ENCODE measurements around the gene HEATR9.

The HEATR9 gene, protein sequence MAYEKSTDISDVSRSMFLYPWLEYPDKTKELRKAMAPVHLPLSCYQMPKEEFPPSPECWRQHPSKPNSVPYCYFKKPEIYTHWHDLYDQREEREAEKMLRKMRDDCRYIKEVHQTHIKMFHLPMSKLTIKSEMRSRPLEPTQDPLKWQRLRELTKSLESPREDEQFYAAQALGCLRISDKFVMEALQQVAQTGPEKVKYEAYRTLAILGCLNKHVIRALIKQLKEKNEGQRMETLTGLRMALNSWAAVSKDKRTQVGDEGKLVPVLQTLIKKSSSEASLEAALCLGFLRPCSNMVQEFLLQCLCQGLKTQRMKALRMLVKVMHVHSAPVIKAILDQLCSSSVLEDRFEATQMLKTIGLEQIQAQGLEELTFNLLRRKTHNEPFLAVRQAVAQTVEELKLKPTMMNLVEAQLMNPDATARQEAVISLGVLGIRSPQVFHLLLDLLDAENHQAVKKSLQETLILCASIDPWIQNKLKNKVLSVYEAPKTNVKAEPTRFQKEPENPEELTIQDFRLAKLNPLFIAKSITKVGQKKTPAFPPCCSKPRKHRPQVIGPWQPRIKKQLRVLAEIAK

DNA sequence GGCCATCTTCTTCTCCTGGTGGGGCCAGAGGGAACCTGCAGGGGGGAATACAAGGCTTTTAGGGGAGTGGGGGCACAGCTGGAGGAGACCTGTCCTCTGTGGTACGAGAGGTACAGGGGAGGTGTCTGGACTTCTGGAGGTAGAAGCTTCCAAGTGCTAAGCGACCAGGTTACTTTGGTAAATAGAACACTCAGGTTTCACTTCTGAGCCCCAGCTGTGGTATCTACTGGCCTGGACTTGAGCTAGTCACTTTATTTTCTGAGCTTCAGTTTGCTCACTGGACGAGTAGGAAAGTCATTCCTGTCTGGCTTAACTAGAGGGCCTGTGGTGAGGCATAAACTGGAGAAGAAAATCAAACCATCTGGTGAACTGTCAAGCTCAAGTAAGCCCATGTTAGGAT, at the start of gene HEATR9:
HEATR9 (minus strand) TSS at position 155 of the 400 bp plus-strand sequence; CDS start at position 6, 149 bp downstream.
- in situ Hi-C loops (cut with MboI; ENCODE audit: low pct_unique_long_range_greater_than_20kb, low sequenced_read_pairs) = no loop called here
- DNase-seq = no peak

DNA sequence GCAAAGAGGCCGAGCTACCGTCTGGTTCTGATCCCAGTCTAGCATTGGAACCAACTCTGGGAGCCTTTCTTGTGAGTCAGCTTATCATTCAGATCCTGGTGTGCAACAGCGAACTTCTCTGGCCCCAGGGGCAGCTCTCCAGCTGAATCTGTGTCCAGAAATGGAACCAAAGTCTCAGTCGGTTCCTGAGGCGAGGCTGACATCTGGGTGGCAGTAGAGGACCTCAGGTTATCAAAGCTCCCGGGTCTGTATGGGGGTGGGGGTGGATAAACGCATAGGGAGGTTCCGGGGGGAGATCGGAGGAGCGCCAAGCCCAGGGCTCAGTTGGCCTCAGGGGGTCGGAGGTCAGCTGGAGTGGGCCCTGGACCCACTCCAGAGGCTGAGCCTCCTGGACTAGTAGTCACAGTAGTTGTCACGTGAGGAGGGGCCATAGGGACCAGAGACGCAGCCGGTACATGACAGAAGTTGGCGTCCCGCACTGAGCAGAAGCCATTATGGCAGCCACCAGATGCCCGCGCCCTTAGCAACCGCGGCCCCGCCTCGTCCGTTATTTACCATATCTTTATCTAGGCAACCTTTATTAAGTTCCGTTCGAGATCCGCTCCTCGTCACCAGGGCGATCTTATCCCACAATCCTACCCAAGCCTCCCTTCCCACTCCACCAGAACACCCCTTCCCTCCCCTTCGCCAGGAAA, 49.0 kb upstream of the HEATR9 start:
- no peak for DNase-seq
- in situ Hi-C loops (cut with MboI; ENCODE audit: low pct_unique_long_range_greater_than_20kb, low sequenced_read_pairs) = no loop called here

GRCh38 chr17:35915153-35915964, 46.7 kb upstream of the HEATR9 start:
- peak; percentile 25 for DNase-seq

GRCh38 chr17:35914354-35914753, 45.7 kb upstream of the HEATR9 start:
- in situ Hi-C loops (cut with MboI; ENCODE audit: low pct_unique_long_range_greater_than_20kb, low sequenced_read_pairs) = no loop called here
- no peak for DNase-seq

More at GRCh38 chr17:35915153-35915964, 46.7 kb upstream of the HEATR9 start:
- in situ Hi-C loops (cut with MboI; ENCODE audit: low pct_unique_long_range_greater_than_20kb, low sequenced_read_pairs) = no loop called here

DNA sequence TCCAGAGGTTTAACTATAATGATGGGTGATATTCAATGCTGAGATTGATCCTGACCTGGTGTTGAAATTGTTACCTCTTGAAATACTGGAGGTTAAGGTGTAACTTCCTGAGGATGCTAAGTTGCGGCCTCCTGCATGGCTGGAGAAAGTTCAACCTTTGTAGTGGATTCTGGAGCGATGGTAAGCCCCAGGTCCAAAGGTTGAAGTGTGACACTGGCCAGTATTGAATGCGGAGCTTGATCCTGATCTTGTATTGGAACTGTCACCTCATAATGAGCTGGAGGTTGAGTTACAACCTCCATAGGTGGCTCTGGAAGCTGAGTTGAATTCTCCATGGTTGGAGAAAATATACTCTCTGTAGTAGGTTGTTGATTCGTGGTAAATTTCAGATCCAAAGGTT, 44.9 kb upstream of the HEATR9 start:
- DNase-seq = no peak

GRCh38 chr17:35912942-35913341, 44.3 kb upstream of the HEATR9 start:
- DNase-seq = no peak
- in situ Hi-C loops (cut with MboI; ENCODE audit: low pct_unique_long_range_greater_than_20kb, low sequenced_read_pairs) = no loop called here

More for the DNA sequence above, 44.9 kb upstream of the HEATR9 start:
- in situ Hi-C loops (cut with MboI; ENCODE audit: low pct_unique_long_range_greater_than_20kb, low sequenced_read_pairs) = no loop called here

DNA sequence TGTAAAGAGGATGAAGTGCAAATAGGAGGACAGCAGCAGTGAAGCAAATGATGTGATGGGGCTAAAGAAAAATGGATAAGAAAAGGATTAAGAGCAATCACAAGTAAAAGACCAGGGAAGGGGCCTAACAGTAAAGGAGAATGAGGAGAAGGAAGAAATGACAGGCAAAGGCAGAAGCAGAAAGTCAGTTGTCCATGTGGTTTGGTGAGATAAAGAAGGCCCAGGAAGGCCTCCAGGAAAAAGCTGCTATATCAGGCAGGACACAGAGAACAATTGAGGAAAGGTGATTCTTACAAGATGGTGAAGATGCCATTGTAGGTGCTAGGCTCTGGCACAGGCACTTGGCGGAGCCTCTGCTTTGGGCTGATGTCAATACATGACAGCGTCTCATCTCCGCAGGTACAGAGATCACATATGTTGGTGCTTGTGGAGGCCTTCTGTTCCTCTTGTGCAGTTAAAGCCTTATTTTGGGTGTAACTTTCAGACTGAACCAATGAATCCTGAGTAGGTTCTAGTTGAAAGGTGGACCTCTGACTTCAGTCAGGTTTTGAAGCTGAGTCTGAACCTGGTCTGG, 43.7 kb upstream of the HEATR9 start:
- in situ Hi-C loops (cut with MboI; ENCODE audit: low pct_unique_long_range_greater_than_20kb, low sequenced_read_pairs) = no loop called here
- DNase-seq = no peak

GRCh38 chr17:35909408-35909807, 40.7 kb upstream of the HEATR9 start:
- in situ Hi-C loops (cut with MboI; ENCODE audit: low pct_unique_long_range_greater_than_20kb, low sequenced_read_pairs) = no loop called here
- no peak for DNase-seq

DNA sequence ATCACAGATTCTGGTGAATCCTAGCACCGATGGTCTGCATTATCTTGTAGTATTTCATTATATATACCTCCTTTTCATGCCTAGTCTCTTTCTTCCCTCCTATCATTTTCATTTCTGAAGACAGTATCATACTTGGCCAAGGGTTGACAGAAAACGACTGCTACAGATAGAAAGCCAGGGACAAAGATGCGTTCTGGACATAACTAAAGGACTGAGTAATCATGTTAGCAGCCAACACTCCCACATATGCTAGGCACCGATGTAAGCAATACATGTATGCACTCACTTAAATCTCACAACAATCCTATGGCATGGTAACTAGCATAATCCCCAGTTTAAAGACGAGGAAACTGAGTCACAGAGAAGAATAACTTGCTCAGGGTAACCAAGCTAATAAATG, 39.0 kb upstream of the HEATR9 start:
- DNase-seq = no peak
- in situ Hi-C loops (cut with MboI; ENCODE audit: low pct_unique_long_range_greater_than_20kb, low sequenced_read_pairs) = no loop called here

- in situ Hi-C loops (cut with MboI; ENCODE audit: low pct_unique_long_range_greater_than_20kb, low sequenced_read_pairs) = no loop called here
- no peak for DNase-seq
Measured at GRCh38 chr17:35906926-35907637, 38.4 kb upstream of the HEATR9 start.

- DNase-seq = no peak
- in situ Hi-C loops (cut with MboI; ENCODE audit: low pct_unique_long_range_greater_than_20kb, low sequenced_read_pairs) = no loop called here
Measured at GRCh38 chr17:35906191-35906925, 37.7 kb upstream of the HEATR9 start.

DNA sequence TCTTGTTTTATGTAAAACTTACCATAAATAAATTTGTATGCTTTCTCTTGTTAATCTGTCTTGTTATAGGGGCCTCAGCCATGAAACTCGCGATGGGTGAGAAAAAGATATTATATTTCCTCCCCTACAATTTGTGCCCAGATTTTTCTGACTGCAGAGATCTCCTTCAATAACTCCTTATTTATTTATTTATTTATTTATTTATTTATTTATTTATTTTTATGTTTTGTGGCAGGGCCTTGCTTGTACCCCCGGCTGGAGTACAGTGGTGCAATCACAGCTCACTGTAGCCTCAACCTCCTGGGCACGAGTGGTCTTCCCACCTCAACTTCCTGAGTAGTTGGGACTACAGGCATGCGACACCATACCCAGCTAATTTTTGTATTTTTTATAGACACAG, 34.8 kb upstream of the HEATR9 start:
- in situ Hi-C loops (cut with MboI; ENCODE audit: low pct_unique_long_range_greater_than_20kb, low sequenced_read_pairs) = no loop called here

GRCh38 chr17:35901631-35902175, 33.0 kb upstream of the HEATR9 start:
- DNase-seq = no peak
- in situ Hi-C loops (cut with MboI; ENCODE audit: low pct_unique_long_range_greater_than_20kb, low sequenced_read_pairs) = no loop called here

More for the DNA sequence above, 34.8 kb upstream of the HEATR9 start:
- DNase-seq = no peak

DNA sequence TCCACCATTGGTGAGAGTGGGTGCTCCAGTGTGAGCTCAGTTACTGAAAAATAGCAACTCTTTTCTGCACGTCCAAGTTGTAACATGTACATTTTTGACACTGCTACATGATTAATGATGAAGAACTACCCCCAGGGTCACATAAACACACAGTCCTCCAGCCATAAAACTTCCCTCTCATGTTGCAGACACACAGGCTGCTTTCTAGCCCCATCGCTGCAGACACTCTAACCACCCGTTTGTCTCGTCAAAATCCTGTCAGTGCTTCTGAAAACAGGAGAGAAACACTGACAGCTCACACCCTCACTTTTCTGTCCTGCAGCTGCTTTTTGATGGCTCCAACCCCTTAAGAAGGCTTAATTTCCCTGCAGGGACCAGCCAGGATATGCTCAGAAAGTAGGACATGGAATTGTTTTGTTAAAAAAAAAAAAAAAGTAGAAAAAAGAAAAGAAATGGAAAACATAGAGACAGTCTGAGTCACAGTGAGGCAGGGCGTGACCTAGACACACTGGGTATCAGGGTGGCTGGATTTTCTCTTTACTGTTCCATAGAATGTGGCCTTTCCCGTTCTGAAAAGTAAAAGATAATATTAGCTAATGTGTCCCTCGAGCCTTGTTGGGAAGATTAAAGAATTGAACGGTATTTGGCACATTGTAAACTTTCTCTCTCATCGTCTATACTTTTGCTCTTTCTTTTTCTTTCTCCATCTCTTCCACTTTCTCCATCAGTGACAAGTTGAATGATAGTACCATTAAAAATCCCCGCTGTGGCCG, 32.2 kb upstream of the HEATR9 start:
- in situ Hi-C loops (cut with MboI; ENCODE audit: low pct_unique_long_range_greater_than_20kb, low sequenced_read_pairs) = no loop called here

DNA sequence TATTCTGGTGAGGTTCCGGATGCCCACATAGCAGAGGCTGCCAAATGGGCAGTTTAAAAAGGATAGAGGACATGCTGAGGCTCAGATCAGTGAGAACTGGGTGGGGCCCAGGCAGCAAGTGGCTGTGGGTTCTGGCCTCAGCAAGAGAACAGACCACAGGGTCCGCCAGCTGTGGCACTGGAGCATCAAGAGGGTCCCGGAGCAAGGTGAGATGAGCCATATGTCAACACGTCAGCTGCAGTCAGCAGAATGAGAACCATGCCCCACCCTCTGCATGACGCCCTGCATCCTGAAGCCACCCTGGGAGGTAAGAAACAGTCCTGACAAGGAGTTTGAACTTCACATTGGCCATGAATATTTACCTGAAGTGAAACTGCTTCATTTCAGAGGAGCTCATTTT, 31.6 kb upstream of the HEATR9 start:
- DNase-seq = no peak
- in situ Hi-C loops (cut with MboI; ENCODE audit: low pct_unique_long_range_greater_than_20kb, low sequenced_read_pairs) = no loop called here

More for the DNA sequence above, 32.2 kb upstream of the HEATR9 start:
- DNase-seq = no peak

DNA sequence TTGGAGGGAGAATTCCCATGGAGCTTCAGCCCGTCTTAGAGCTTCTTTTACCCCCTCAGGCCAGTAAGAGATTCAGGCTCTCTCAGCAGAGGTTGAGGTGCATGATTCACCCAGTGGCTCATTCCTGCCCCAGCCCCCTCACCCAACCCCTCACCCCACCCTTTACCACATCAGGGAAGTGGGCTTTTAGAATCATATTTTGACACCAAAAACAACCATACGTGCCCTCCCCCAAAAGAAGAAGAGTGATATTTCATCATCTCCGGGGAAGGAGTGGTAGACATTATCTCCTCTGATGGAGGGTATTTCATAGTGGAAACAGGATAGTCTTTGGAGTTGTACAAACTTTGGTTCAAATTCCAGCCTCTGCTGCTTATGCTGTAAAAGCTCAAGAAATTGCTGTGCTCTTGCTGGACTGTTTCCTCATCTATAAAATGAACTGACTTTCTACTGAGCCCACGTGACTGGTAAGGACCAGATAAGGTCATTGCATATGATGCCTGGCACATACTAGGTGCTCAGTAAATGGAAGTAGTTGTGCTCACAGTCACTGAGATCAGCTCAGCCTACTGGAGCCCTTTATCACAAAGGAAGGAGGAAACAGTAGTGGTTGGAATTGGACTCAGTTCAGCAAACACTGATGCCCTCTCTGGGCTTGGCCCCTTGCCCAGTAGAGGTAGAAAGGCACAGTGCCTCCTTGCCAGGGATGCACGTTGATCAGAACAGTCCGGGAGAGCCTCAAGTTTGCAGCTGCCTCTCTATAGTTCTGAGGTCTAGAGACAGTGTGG, 29.8 kb upstream of the HEATR9 start:
- in situ Hi-C loops (cut with MboI; ENCODE audit: low pct_unique_long_range_greater_than_20kb, low sequenced_read_pairs) = no loop called here
- peak; percentile 33 for DNase-seq

All from KBM-7 (cell line).